A549 (cell line): ENCODE results near the gene SMG6. TPM values are rescaled to one million over a fixed set of nuclear protein-coding genes. Genes with fewer than 3 reads are reported as not detected.

Experiments
- ATAC-seq, 2 experiments: fragments of 200-7000 bp in 1 of 2; fragments of >200 bp in 1 of 2; cut with Nextera tagmentation in 1 of 2; cut with Tn5 transposase in 1 of 2; 3 replicates each; pipeline versions ENCODE4 v1.8.0 to v1.9.1; 2018 to 2020; ENCODE audit warnings: mild to moderate bottlenecking in 1 of 2, moderate library complexity in 1 of 2
- CTCF ChIA-PET: fragments of 300-600 bp; sonication (Branson Sonifier 250); formaldehyde crosslinking; extraction: SDS; loops from one replicate; lab custom pipeline; 2021; ENCODE audit warnings: antibody characterized with exemption, inconsistent platforms; lab: Yijun Ruan, JAX
- POLR2A ChIA-PET: fragments of 350-600 bp; formaldehyde crosslinking; extraction: SDS; loops from one replicate; lab custom pipeline; 2021; ENCODE audit warnings: antibody characterized with exemption, inconsistent platforms; lab: Yijun Ruan, JAX
- DNase-seq, 2 experiments: peaks; one replicate each; pipeline versions ENCODE4 v3.0.0 to v3.0.0-alpha.2; 2011 to 2016; ENCODE audit warnings: low read depth in 1 of 2, low spot score in 1 of 2
- FAIRE-seq: peaks from 2 replicates; lab custom pipeline; 2011; peaks lifted over from hg19 to GRCh38; lab: Jason Lieb, UNC
- H3K27ac ChIP-seq, 2 experiments: fragments of >200 bp; sonication (Bioruptor Twin); formaldehyde crosslinking; 3 replicates each; pipeline ENCODE4 v1.5.1; 2016 to 2017
- H3K4me1 ChIP-seq: fragments of >200 bp; sonication (Bioruptor Twin); formaldehyde crosslinking; 3 replicates; pipeline ENCODE4 v1.6.1; 2016
- H3K4me2 ChIP-seq: fragments of >200 bp; sonication (Bioruptor Twin); formaldehyde crosslinking; 3 replicates; pipeline ENCODE4 v1.6.1; 2016
- H3K4me3 ChIP-seq: fragments of >200 bp; sonication (Bioruptor Twin); formaldehyde crosslinking; 3 replicates; pipeline ENCODE4 v1.5.1; 2016
- H3K9me3 ChIP-seq: fragments of >200 bp; sonication (Bioruptor Twin); formaldehyde crosslinking; 3 replicates; pipeline ENCODE4 v1.6.1; 2016
- ATOH8 ChIP-seq: fragments of 250-450 bp; sonication (Bioruptor Pico); IDR thresholded peaks from 2 replicates; pipeline ENCODE4 v1.5.0; 2020; ENCODE audit warnings: low read depth, mild to moderate bottlenecking, moderate library complexity
- CBX2 ChIP-seq: fragments of 200-600 bp; sonication (generic); IDR thresholded peaks from 2 replicates; pipeline ENCODE4 v1.6.1; 2016; ENCODE audit warnings: low read depth, mild to moderate bottlenecking, borderline replicate concordance
- CBX8 ChIP-seq: fragments of 200-600 bp; sonication (generic); IDR thresholded peaks from 2 replicates; pipeline ENCODE4 v1.6.1; 2016
- CTCF ChIP-seq: fragments of >200 bp; sonication (Bioruptor Twin); formaldehyde crosslinking; IDR thresholded peaks from 3 replicates; pipeline ENCODE4 v1.5.1; 2016
- EHMT2 ChIP-seq: fragments of 200-600 bp; sonication (generic); IDR thresholded peaks from 2 replicates; pipeline ENCODE4 v1.6.1; 2016; ENCODE audit warnings: antibody characterized with exemption, low read depth, mild to moderate bottlenecking, moderate library complexity
- ELK1 ChIP-seq: fragments of 150-350 bp; IDR thresholded peaks from 2 replicates; pipeline ENCODE4 v1.6.1; 2014; ENCODE audit warnings: low read depth, mild to moderate bottlenecking, low read length
- ESRRA ChIP-seq: fragments of 150-350 bp; IDR thresholded peaks from 2 replicates; pipeline ENCODE4 v1.6.1; 2014; ENCODE audit warnings: mild to moderate bottlenecking, low read length, borderline replicate concordance
- GATA3 ChIP-seq: IDR thresholded peaks from 2 replicates; pipeline ENCODE4 v1.6.1; 2012; ENCODE audit warnings: borderline replicate concordance
- HES2 ChIP-seq: fragments of >200 bp; sonication (Bioruptor Twin); formaldehyde crosslinking; IDR thresholded peaks from 2 replicates; pipeline ENCODE4 v1.6.1; 2016
- HEYL ChIP-seq: fragments of 250-450 bp; sonication (Bioruptor Pico); IDR thresholded peaks from 2 replicates; pipeline ENCODE4 v1.8.0; 2021; ENCODE audit warnings: mild to moderate bottlenecking, moderate library complexity
- HMGXB4 ChIP-seq: fragments of 250-450 bp; sonication (Bioruptor Pico); IDR thresholded peaks from 2 replicates; pipeline ENCODE4 v1.5.0; 2021; ENCODE audit warnings: mild to moderate bottlenecking, moderate library complexity, borderline replicate concordance
- HOXB5 ChIP-seq: fragments of 250-450 bp; sonication (Bioruptor Pico); IDR thresholded peaks from 2 replicates; pipeline ENCODE4 v1.5.0; 2020; ENCODE audit warnings: mild to moderate bottlenecking, moderate library complexity
- KDM5A ChIP-seq: fragments of 200-600 bp; sonication (generic); IDR thresholded peaks from 2 replicates; pipeline ENCODE4 v1.6.1; 2016; ENCODE audit warnings: antibody characterized with exemption, mild to moderate bottlenecking
- MAX ChIP-seq: IDR thresholded peaks from 2 replicates; pipeline ENCODE4 v1.6.1; 2012
- MAZ ChIP-seq: fragments of 150-350 bp; IDR thresholded peaks from 2 replicates; pipeline ENCODE4 v1.6.1; 2014; ENCODE audit warnings: antibody characterized with exemption, low read depth, low read length, borderline replicate concordance
- NR3C1 ChIP-seq: fragments of >200 bp; sonication (Bioruptor Twin); formaldehyde crosslinking; IDR thresholded peaks from 3 replicates; pipeline ENCODE4 v1.6.1; 2017
- PBX3 ChIP-seq: IDR thresholded peaks from 2 replicates; pipeline ENCODE4 v1.6.1; 2012
- PHF8 ChIP-seq: fragments of 200-600 bp; sonication (generic); IDR thresholded peaks from 2 replicates; pipeline ENCODE4 v1.6.1; 2016; ENCODE audit warnings: low read depth, mild to moderate bottlenecking, antibody characterized with exemption, moderate library complexity, borderline replicate concordance
- POLR2A ChIP-seq: IDR thresholded peaks from 2 replicates; pipeline ENCODE4 v1.6.1; 2012; ENCODE audit warnings: mild to moderate bottlenecking, low read length
- RAD21 ChIP-seq, 2 experiments: fragments of >200 bp in 1 of 2; sonication (Bioruptor Twin) in 1 of 2; formaldehyde crosslinking in 1 of 2; IDR thresholded peaks in 1 of 2; conservative IDR thresholded peaks in 1 of 2; 2 replicates in 1 of 2; 3 replicates in 1 of 2; pipeline ENCODE4 v1.6.1; 2012 to 2018; ENCODE audit warnings: inconsistent platforms in 1 of 2
- SREBF2 ChIP-seq: fragments of 450-650 bp; IDR thresholded peaks from 2 replicates; pipeline ENCODE4 v1.6.1; 2014; ENCODE audit warnings: mild to moderate bottlenecking, moderate library complexity
- ZFP36 ChIP-seq: fragments of 450-650 bp; IDR thresholded peaks from 2 replicates; pipeline ENCODE4 v1.6.1; 2014; ENCODE audit warnings: borderline replicate concordance; ENCODE audit not compliant: partially characterized antibody
- WGBS: methylation state at CpG from one replicate; pipeline ENCODE4 v1.1.6; 2017; ENCODE audit errors: missing lambda C conversion rate; 5-methylcytosine and 5-hydroxymethylcytosine counted together
- polyA plus RNA-seq, 4 experiments: library from polyadenylated mRNA; depleted of rRNA in 3 of 4; stranded (reverse); fragments of >200 nt; fragmentation: RNase III in 1 of 4; extraction: RNeasy Plus Mini Kit Qiagen cat#74134 plus additional on column Dnase treatment in 1 of 4; gene quantifications; 2 replicates in 3 of 4; 3 replicates in 1 of 4; pipeline ENCODE4 v1.2.3, GENCODE V29; 2011 to 2017

The SMG6 gene
- polyA plus RNA-seq, 2 of the 4 experiments (the other 2 are of a cell fraction) = 4.7 to 17.0 TPM

- Histone ChIP-seq H3K9me3 (no peaks in the 10 kb centered on the region), H3K4me2 (no peak overlapping the region), H3K4me1 (peaks cover 14% of the 10 kb centered on the region), H3K4me3 (no peak overlapping the region), H3K27ac (no peak overlapping the region)
- ATAC-seq = no peak
- 84% methylated on average over 15 of the region's 15 CpGs for WGBS
- CTCF ChIA-PET = interaction anchor here (0.8 to 17.0 kb wide), 12 partner anchors 12 to 222 kb away, joined by 3 to 420 read pairs (median 28); partner anchors contain the start of gene OVCA2
- DNase-seq = no peak
- FAIRE-seq = no peak
- POLR2A ChIA-PET = no interaction called here
- no peak for TF ChIP-seq ESRRA
- no peak for TF ChIP-seq KDM5A
- TF ChIP-seq ELK1 = no peak
- no peak for TF ChIP-seq HMGXB4 (CRISPR knock-in tag)
Observed at GRCh38 chr17:2022647-2023240, 280.8 kb downstream of the SMG6 start.

- no peak for FAIRE-seq
- no peak for TF ChIP-seq POLR2A
- TF ChIP-seq HOXB5 (CRISPR knock-in tag) = no peak
- no peak for TF ChIP-seq NR3C1
- no peak for TF ChIP-seq PBX3
- no peak for TF ChIP-seq ZFP36
- TF ChIP-seq PHF8 = no peak
- TF ChIP-seq SREBF2 = no peak
- TF ChIP-seq CBX8 = no peak
- TF ChIP-seq CBX2 = no peak
- TF ChIP-seq ATOH8 (CRISPR knock-in tag) = no peak
- no peak for TF ChIP-seq CTCF
- no peak for TF ChIP-seq MAX
- no peak for TF ChIP-seq MAZ
- no peak for TF ChIP-seq HES2
- no peak for TF ChIP-seq EHMT2
- no peak for TF ChIP-seq GATA3
- no peak for TF ChIP-seq HEYL (CRISPR knock-in tag)
- TF ChIP-seq ELK1 = no peak
- TF ChIP-seq RAD21 (conservative IDR thresholded peaks at IDR 0.05 in 1 of 2, IDR thresholded peaks at IDR 0.05 in 1 of 2) = no peak
- no peak overlapping the region for H3K4me3 ChIP-seq
- no peak overlapping the region for H3K27ac ChIP-seq
- H3K4me1 ChIP-seq = peaks cover 14% of the 10 kb centered on the region
- H3K4me2 ChIP-seq = no peak overlapping the region
- ChIA-PET CTCF (interaction anchor here (1.3 to 17.0 kb wide), 7 partner anchors 7 to 132 kb away, joined by 3 to 224 read pairs (median 24); partner anchors contain the start of genes DPH1, OVCA2 and RTN4RL1), POLR2A (no interaction called here)
- no peak for ATAC-seq
- DNase-seq = no peak
- no peaks in the 10 kb centered on the region for H3K9me3 ChIP-seq
- 56% methylated on average over 8 of the region's 8 CpGs for WGBS
Observed at GRCh38 chr17:2020721-2021120, 282.9 kb downstream of the SMG6 start.
